AG04449 (cell line): ENCODE measurements around the gene NOS1AP.
A peak's percentile ranks its signal among the peaks of the same experiment; 100 is the strongest.

Source experiments
- CTCF ChIA-PET: fragments of 350-600 bp; formaldehyde crosslinking; extraction: SDS; loops from one replicate; lab custom pipeline; 2021; ENCODE audit warnings: antibody characterized with exemption; lab: Yijun Ruan, JAX
- POLR2A ChIA-PET: fragments of 400-600, 350-600 bp; formaldehyde crosslinking; extraction: SDS; loops from one replicate; lab custom pipeline; 2020; ENCODE audit warnings: antibody characterized with exemption, inconsistent platforms; lab: Yijun Ruan, JAX
- DNase-seq: peaks from one replicate; pipeline ENCODE4 v3.0.0-alpha.2; 2010; ENCODE audit warnings: low read depth, low spot score
- H3K4me3 ChIP-seq: 2 replicates; pipeline ENCODE4 v1.5.1; 2011; ENCODE audit warnings: low read depth, mild to moderate bottlenecking, control low read depth, low read length
- CTCF ChIP-seq: IDR thresholded peaks from one replicate; pipeline ENCODE4 v1.5.1; 2011; ENCODE audit warnings: mild to moderate bottlenecking, moderate library complexity, low read length, control low read depth, inconsistent platforms; ENCODE audit not compliant: insufficient read depth; ENCODE audit errors: missing control alignments

The NOS1AP gene

DNA sequence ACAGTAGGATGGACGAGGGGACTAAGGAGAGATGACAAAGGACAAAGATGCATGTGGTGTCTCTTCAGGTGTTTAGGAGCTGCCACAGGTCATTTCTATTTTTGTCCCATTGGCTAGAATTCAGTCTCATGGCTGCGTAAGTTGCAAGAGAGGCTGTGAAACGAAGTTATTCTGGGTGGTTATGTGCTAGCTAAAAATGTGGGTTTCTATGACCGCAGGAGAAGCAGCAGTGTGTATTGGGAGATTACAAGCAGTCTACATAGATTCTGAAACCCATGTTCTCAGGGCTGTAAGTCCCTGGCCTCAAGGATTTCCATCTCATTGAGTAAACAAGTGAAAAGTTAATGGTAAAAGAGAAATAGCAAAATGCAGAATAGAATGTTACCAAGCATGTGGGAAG, 196.5 kb downstream of the NOS1AP start:
- POLR2A ChIA-PET = no interaction called here
- H3K4me3 ChIP-seq = no peak overlapping the region
- CTCF ChIA-PET = interaction anchor here (1.5 kb wide), 1 partner anchor 11 kb away, joined by 4 read pairs; no protein-coding TSS in a partner anchor
- DNase-seq = no peak
- no peak for TF ChIP-seq CTCF

DNA sequence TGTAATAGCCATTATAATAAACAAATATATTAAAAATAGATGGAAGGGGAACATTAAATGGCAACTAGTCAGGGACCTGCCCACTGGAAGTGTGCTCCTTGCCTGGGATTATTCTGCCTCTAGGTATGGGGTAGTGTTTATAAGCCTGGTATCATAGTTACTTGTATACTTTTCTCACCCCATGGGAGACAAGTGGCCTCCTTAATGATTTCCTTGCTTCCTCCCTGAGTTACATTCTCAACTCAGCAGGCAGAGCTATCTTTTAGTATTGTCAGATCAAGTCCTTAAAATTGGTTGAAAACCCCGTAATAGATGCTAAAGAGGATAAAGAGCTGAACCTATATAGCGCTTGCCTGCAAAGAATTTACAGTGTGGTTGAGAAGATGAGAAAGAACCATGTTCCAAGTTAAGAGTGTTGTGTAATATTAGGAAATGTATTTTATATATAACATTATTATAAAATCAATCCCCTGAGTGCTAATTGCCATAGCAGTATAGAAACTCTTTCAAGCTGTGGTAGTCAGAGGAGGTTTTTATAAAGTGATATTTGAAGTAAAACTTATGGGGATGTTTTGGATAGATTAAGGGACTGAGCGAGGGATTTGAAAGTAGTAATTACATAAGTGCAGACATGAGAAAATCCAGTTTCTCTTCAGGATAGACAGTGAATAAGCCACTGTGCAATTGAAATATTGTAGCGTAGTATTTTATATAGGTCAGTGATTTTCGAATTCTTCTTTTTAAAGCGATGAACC, 200.7 kb downstream of the NOS1AP start:
- no peak overlapping the region for H3K4me3 ChIP-seq
- ChIA-PET CTCF (interaction anchor here (1.4 to 2.3 kb wide), 2 partner anchors 10 to 214 kb away, joined by 3 to 8 read pairs; no protein-coding TSS in a partner anchor), POLR2A (no interaction called here)
- no peak for DNase-seq
- TF ChIP-seq CTCF = no peak

GRCh38 chr1:162271972-162272371, 202.5 kb downstream of the NOS1AP start:
- ChIA-PET POLR2A (no interaction called here), CTCF (interaction anchor here (1.1 to 2.3 kb wide), 2 partner anchors 216 kb away, joined by 5 to 8 read pairs; no protein-coding TSS in a partner anchor)
- DNase-seq = no peak
- TF ChIP-seq CTCF = no peak
- H3K4me3 ChIP-seq = no peak overlapping the region

- ChIA-PET CTCF (interaction anchor here (1.1 kb wide), 1 partner anchor 216 kb away, joined by 5 read pairs; no protein-coding TSS in a partner anchor), POLR2A (no interaction called here)
- H3K4me3 ChIP-seq = no peak overlapping the region
- DNase-seq = no peak
- TF ChIP-seq CTCF = no peak
Observed at GRCh38 chr1:162272419-162272818, 202.9 kb downstream of the NOS1AP start.

DNA sequence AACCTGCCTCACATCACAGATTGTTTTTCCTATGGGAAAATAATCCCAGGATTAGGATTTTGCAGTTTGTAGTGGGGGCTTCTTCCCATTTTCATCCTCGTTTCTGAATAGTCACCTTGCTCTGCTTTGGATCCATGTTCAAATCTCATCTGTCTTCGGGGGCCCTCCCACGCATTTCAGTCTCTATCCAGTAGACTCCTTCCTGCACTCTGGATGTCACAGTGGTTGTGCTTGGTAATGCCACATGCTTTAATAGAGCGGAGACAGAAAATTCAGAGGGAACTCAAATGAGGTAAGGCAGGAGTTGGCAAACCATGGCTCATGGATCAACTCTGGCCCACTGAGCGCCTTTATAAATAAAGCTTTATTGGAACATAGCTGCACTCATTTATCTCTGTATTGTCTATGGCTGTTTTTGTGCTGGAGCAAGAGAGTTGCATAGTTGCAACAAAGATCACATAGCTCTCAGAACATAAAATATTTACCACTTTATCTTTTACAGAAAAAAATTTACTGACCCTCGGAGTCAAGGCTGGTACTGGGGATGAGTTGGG, 206.2 kb downstream of the NOS1AP start:
- DNase-seq = no peak
- POLR2A ChIA-PET = no interaction called here
- H3K4me3 ChIP-seq = no peak overlapping the region
- TF ChIP-seq CTCF = no peak
- CTCF ChIA-PET = interaction anchor here (0.6 to 3.1 kb wide), 12 partner anchors 8 to 483 kb away, joined by 3 to 47 read pairs (median 4); no protein-coding TSS in a partner anchor

DNA sequence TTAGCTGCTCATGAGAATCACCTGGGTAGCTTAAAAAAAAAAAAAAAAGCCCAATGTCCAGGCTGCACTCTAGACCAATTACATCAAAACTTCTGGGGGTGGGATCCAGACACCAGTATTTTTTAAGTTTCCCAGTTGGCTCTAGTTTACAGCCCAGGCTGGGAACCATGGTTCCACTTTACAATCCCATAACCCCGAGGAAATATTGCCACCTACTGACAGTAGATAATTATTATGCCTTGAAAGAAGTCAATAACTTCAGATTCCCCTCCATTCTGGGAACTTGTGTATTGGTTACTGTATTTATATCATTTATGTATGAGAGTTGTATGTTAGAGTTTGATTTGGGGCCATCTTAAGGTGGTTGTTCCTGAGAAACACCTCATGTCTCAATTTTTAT, 207.0 kb downstream of the NOS1AP start:
- no peak overlapping the region for H3K4me3 ChIP-seq
- ChIA-PET CTCF (interaction anchor here (0.6 to 3.1 kb wide), 18 partner anchors 9 to 483 kb away, joined by 3 to 47 read pairs (median 4); no protein-coding TSS in a partner anchor), POLR2A (no interaction called here)
- DNase-seq = no peak
- TF ChIP-seq CTCF = peak; percentile 7
